H9 (cell line): ENCODE results near the gene DAB1. TPM values are rescaled to one million over a fixed set of nuclear protein-coding genes. Genes with fewer than 3 reads are reported as not detected.

Experiments
- DNase-seq: peaks from one replicate; pipeline ENCODE4 v3.0.0-alpha.2; 2017
- H2AFZ ChIP-seq: one replicate; pipeline ENCODE4 v1.6.1; 2013; ENCODE audit warnings: mild to moderate bottlenecking, low read length, control low read depth, moderate library complexity
- H2AK5ac ChIP-seq: 2 replicates; pipeline ENCODE4 v1.6.1; 2013; ENCODE audit warnings: low read length, control low read depth, mixed read lengths; ENCODE audit not compliant: insufficient read length
- H2BK120ac ChIP-seq: one replicate; pipeline ENCODE4 v1.6.1; 2013; ENCODE audit warnings: low read depth, mild to moderate bottlenecking, low read length, control low read depth, inconsistent platforms; ENCODE audit not compliant: poor library complexity, severe bottlenecking
- H2BK12ac ChIP-seq: 2 replicates; pipeline ENCODE4 v1.6.1; 2013; ENCODE audit warnings: low read length, control low read depth, mixed read lengths, low read depth; ENCODE audit not compliant: insufficient read length
- H2BK15ac ChIP-seq: 2 replicates; pipeline ENCODE4 v1.6.1; 2013; ENCODE audit warnings: low read depth, low read length, control low read depth
- H2BK20ac ChIP-seq: one replicate; pipeline ENCODE4 v1.6.1; 2013; ENCODE audit warnings: low read depth, mild to moderate bottlenecking, low read length, control low read depth, inconsistent platforms; ENCODE audit not compliant: poor library complexity, severe bottlenecking
- H2BK5ac ChIP-seq: 2 replicates; pipeline ENCODE4 v1.6.1; 2013; ENCODE audit warnings: low read length, control low read depth, mixed read lengths; ENCODE audit not compliant: insufficient read length
- H3K14ac ChIP-seq: 2 replicates; pipeline ENCODE4 v1.6.1; 2013; ENCODE audit warnings: low read length, control low read depth; ENCODE audit not compliant: insufficient read depth
- H3K18ac ChIP-seq: 2 replicates; pipeline ENCODE4 v1.6.1; 2013; ENCODE audit warnings: low read depth, mild to moderate bottlenecking, mixed read lengths, low read length, control low read depth; ENCODE audit not compliant: insufficient read length
- H3K23ac ChIP-seq: 2 replicates; pipeline ENCODE4 v1.6.1; 2013; ENCODE audit warnings: low read length, control low read depth, mixed read lengths, low read depth; ENCODE audit not compliant: insufficient read length
- H3K23me2 ChIP-seq: 2 replicates; pipeline ENCODE4 v1.6.1; 2013; ENCODE audit warnings: low read depth, mild to moderate bottlenecking, mixed read lengths, low read length, control low read depth; ENCODE audit not compliant: insufficient read length, poor library complexity, severe bottlenecking
- H3K27ac ChIP-seq: 2 replicates; pipeline ENCODE4 v1.5.1; 2013; ENCODE audit warnings: low read length, control low read depth, mixed read lengths, low read depth; ENCODE audit not compliant: insufficient read length
- H3K27me3 ChIP-seq: 2 replicates; pipeline ENCODE4 v1.6.1; 2013; ENCODE audit warnings: low read length, control low read depth, inconsistent platforms; ENCODE audit not compliant: insufficient read depth
- H3K4ac ChIP-seq: 2 replicates; pipeline ENCODE4 v1.6.1; 2013; ENCODE audit warnings: low read depth, mild to moderate bottlenecking, control low read depth, inconsistent platforms, low read length, moderate library complexity
- H3K4me1 ChIP-seq: 2 replicates; pipeline ENCODE4 v1.6.1; 2013; ENCODE audit warnings: low read length, control low read depth, inconsistent platforms; ENCODE audit not compliant: insufficient read depth
- H3K4me2 ChIP-seq: 2 replicates; pipeline ENCODE4 v1.6.1; 2013; ENCODE audit warnings: low read length, control low read depth, mixed read lengths; ENCODE audit not compliant: insufficient read length, insufficient read depth
- H3K56ac ChIP-seq: 2 replicates; pipeline ENCODE4 v1.6.1; 2013; ENCODE audit warnings: low read depth, mild to moderate bottlenecking, mixed read lengths, low read length, control low read depth; ENCODE audit not compliant: insufficient read length
- H3K79me1 ChIP-seq: 2 replicates; pipeline ENCODE4 v1.6.1; 2013; ENCODE audit warnings: low read depth, mild to moderate bottlenecking, moderate library complexity, low read length, control low read depth, inconsistent platforms; ENCODE audit not compliant: insufficient read depth, poor library complexity, severe bottlenecking
- H3K79me2 ChIP-seq: 2 replicates; pipeline ENCODE4 v1.6.1; 2013; ENCODE audit warnings: low read length, control low read depth, inconsistent platforms; ENCODE audit not compliant: insufficient read depth
- H3K9ac ChIP-seq: 2 replicates; pipeline ENCODE4 v1.6.1; 2013; ENCODE audit warnings: low read length, control low read depth, mixed read lengths; ENCODE audit not compliant: insufficient read length; ENCODE audit errors: extremely low read depth
- H3K9me3 ChIP-seq: one replicate; pipeline ENCODE4 v1.6.1; 2013; ENCODE audit warnings: low read depth, low read length, inconsistent platforms; ENCODE audit not compliant: control insufficient read depth
- H3T11ph ChIP-seq: one replicate; pipeline ENCODE4 v1.6.1; 2013; ENCODE audit warnings: mild to moderate bottlenecking, low read length, control low read depth, inconsistent platforms
- H4K20me1 ChIP-seq: one replicate; pipeline ENCODE4 v1.6.1; 2013; ENCODE audit not compliant: control insufficient read depth, insufficient read length, insufficient read depth
- H4K5ac ChIP-seq: 2 replicates; pipeline ENCODE4 v1.6.1; 2013; ENCODE audit warnings: low read depth, mild to moderate bottlenecking, mixed read lengths, low read length, control low read depth; ENCODE audit not compliant: insufficient read length
- H4K8ac ChIP-seq: replicated peaks from 2 replicates; pipeline ENCODE4 v1.6.1; 2013; ENCODE audit warnings: low read length, control low read depth, mixed read lengths, low read depth; ENCODE audit not compliant: insufficient read length
- H4K91ac ChIP-seq: 2 replicates; pipeline ENCODE4 v1.6.1; 2013; ENCODE audit warnings: low read depth, mild to moderate bottlenecking, moderate library complexity, mixed read lengths, low read length, control low read depth; ENCODE audit not compliant: insufficient read length
- H3K27ac Mint-ChIP-seq, 3 experiments: 2 replicates in 2 of 3; 3 replicates in 1 of 3; pipeline ENCODE4 v1.8.0; 2020 to 2021; ENCODE audit warnings: mixed read lengths in 3 of 3, mild to moderate bottlenecking in 1 of 3, moderate library complexity in 1 of 3
- H3K27me3 Mint-ChIP-seq: 2 replicates; pipeline ENCODE4 v1.8.0; 2021; ENCODE audit warnings: low read depth, mild to moderate bottlenecking, moderate library complexity, mixed read lengths
- H3K36me3 Mint-ChIP-seq, 3 experiments: 2 replicates in 2 of 3; 3 replicates in 1 of 3; pipeline ENCODE4 v1.8.0; 2020 to 2021; ENCODE audit warnings: low read depth in 3 of 3, mixed read lengths in 3 of 3; ENCODE audit not compliant: insufficient read depth in 1 of 3
- H3K4me1 Mint-ChIP-seq, 2 experiments: 2 replicates each; pipeline ENCODE4 v1.8.0; 2020; ENCODE audit warnings: mixed read lengths in 2 of 2
- H3K4me3 Mint-ChIP-seq, 2 experiments: 2 replicates in 1 of 2; 3 replicates in 1 of 2; pipeline ENCODE4 v1.8.0; 2020 to 2021; ENCODE audit warnings: mild to moderate bottlenecking in 2 of 2, mixed read lengths in 2 of 2, moderate library complexity in 1 of 2
- H3K9me3 Mint-ChIP-seq, 2 experiments: 2 replicates in 1 of 2; 3 replicates in 1 of 2; pipeline ENCODE4 v1.8.0; 2020; ENCODE audit warnings: mild to moderate bottlenecking in 2 of 2, mixed read lengths in 2 of 2, moderate library complexity in 1 of 2
- CTCF ChIP-seq: fragments of 200-600 bp; sonication (generic); conservative IDR thresholded peaks from 3 replicates; pipeline ENCODE4 v1.8.0; 2021; ENCODE audit warnings: antibody characterized with exemption, mild to moderate bottlenecking
- WGBS: extraction: QIAGEN DNeasy Blood & Tissue Kit; methylation state at CpG from one replicate; pipeline ENCODE4 v1.1.7; 2013; ENCODE audit warnings: missing lambda C conversion rate, low lambda C conversion rate, mixed read lengths; ENCODE audit not compliant: insufficient read length; ENCODE audit errors: extremely low coverage; 5-methylcytosine and 5-hydroxymethylcytosine counted together
- total RNA-seq: library from RNA; stranded (reverse); gene quantifications from 2 replicates; pipeline ENCODE4 v1.2.1, GENCODE V29; 2021

Gene DAB1
- total RNA-seq, 1 experiment from 2014 or later, result 9.3 TPM

- no peak overlapping the region for H3K4me3 Mint-ChIP-seq
- H3K36me3 Mint-ChIP-seq, result no peaks in the 10 kb centered on the region
- H3T11ph ChIP-seq, result no peak overlapping the region
- peaks cover 12 to 18% of the 10 kb centered on the region in 2 experiments for H3K4me1 Mint-ChIP-seq
- no peak overlapping the region for H4K91ac ChIP-seq
- H2BK20ac ChIP-seq, result no peak overlapping the region
- no CpG with 5 or more reads among the region's 3 CpGs for WGBS
- no peak overlapping the region for H3K4me2 ChIP-seq
- no peak overlapping the region for H2BK15ac ChIP-seq
- H3K27me3 Mint-ChIP-seq, result no peaks in the 10 kb centered on the region
- H2AFZ ChIP-seq, result no peak overlapping the region
- H3K18ac ChIP-seq, result no peak overlapping the region
- H3K56ac ChIP-seq, result no peak overlapping the region
- no peaks in the 10 kb centered on the region for H3K79me1 ChIP-seq
- peaks cover 6% of the 10 kb centered on the region; the same call in 1 of the 2 replicates for H3K4me1 ChIP-seq
- no peak overlapping the region for H2BK120ac ChIP-seq
- H3K27me3 ChIP-seq, result no peaks in the 10 kb centered on the region
- H3K9me3 Mint-ChIP-seq, result no peaks in the 10 kb centered on the region
- no peaks in the 10 kb centered on the region for H3K9me3 ChIP-seq
- H3K23me2 ChIP-seq, result no peaks in the 10 kb centered on the region
- no peak overlapping the region for H2AK5ac ChIP-seq
- H3K4ac ChIP-seq, result no peak overlapping the region
- H4K8ac ChIP-seq, result no peak overlapping the region
- no peak overlapping the region for H3K27ac Mint-ChIP-seq
- H4K20me1 ChIP-seq, result no peaks in the 10 kb centered on the region
- H4K5ac ChIP-seq, result no peak overlapping the region
- H3K23ac ChIP-seq, result no peak overlapping the region
- no peak overlapping the region for H2BK12ac ChIP-seq
- no peak for DNase-seq
- H3K27ac ChIP-seq, result no peak overlapping the region
- 0 out of 2 replicates have a peak, but pooled peaks cover 2% of the 10 kb centered on the region for H3K79me2 ChIP-seq
- TF ChIP-seq CTCF, result no peak
- no peak overlapping the region for H3K14ac ChIP-seq
- no peak overlapping the region for H2BK5ac ChIP-seq
- H3K9ac ChIP-seq, result no peak overlapping the region
Observed at GRCh38 chr1:57380923-57381322, 42.9 kb downstream of the DAB1 start.
